Uterus (tissue), 4 donors: ENCODE measurements around the gene SNRNP40. TPM values are rescaled to one million over a fixed set of nuclear protein-coding genes. Genes with fewer than 3 reads are reported as not detected.

Experiments
- DNase-seq, 2 donors: peaks; one replicate each; pipeline ENCODE4 v3.0.0-alpha.2; 2019 to 2020
- H3K27ac ChIP-seq, 2 donors: fragments of 200-600 bp; sonication (generic); 1 replicate in 1 of 2; 2 replicates in 1 of 2; pipeline ENCODE4 v1.5.1; 2016 to 2018
- H3K27me3 ChIP-seq, 2 donors: fragments of 200-600 bp; sonication (generic); one replicate each; pipeline ENCODE4 v1.5.1; 2018 to 2019; ENCODE audit warnings: control low read depth in 1 of 2
- H3K36me3 ChIP-seq, 2 donors: fragments of 200-600 bp; sonication (generic); one replicate each; pipeline ENCODE4 v1.5.1; 2019; ENCODE audit warnings: control low read depth in 1 of 2
- H3K4me1 ChIP-seq, 2 donors: fragments of 200-600 bp; sonication (generic); one replicate each; pipeline ENCODE4 v1.5.1; 2018 to 2019; ENCODE audit warnings: control low read depth in 1 of 2
- H3K4me3 ChIP-seq, 2 donors: fragments of 200-600 bp; sonication (generic); 1 replicate in 1 of 2; 2 replicates in 1 of 2; pipeline ENCODE4 v1.5.1; 2018 to 2019; ENCODE audit warnings: mild to moderate bottlenecking in 1 of 2
- H3K9me3 ChIP-seq, 2 donors: fragments of 200-600 bp; sonication (generic); one replicate each; pipeline ENCODE4 v1.5.1; 2019; ENCODE audit warnings: control low read depth in 1 of 2
- CTCF ChIP-seq, 4 experiments: fragments of 200-600 bp in 2 of 4; fragments of 450-650 bp in 2 of 4; sonication (generic) in 2 of 4; IDR thresholded peaks; one replicate each; pipeline ENCODE4 v1.5.1; 2016 to 2019; ENCODE audit warnings: antibody characterized with exemption in 4 of 4, mild to moderate bottlenecking in 2 of 4, moderate library complexity in 1 of 4
- POLR2A ChIP-seq, 2 donors: fragments of 450-650 bp; IDR thresholded peaks; one replicate each; pipeline ENCODE4 v1.6.1; 2016; ENCODE audit warnings: antibody characterized with exemption in 2 of 2, mild to moderate bottlenecking in 1 of 2, moderate library complexity in 1 of 2
- intact Hi-C: fragments of 100-400 bp; cut with DNase I; formaldehyde crosslinking; loops from one replicate; pipeline ENCODE4 v1.15.1; 2023; ENCODE audit warnings: low total_unique reads
- total RNA-seq, 4 donors: library from RNA; depleted of rRNA in 3 of 4; stranded (reverse); fragments of >200 nt in 3 of 4; gene quantifications; one replicate each; pipeline versions ENCODE4 v1.1.0 to v1.2.4, GENCODE V29; 2014 to 2023
- donor health status: DM: yes; HTN: yes; CAD: no.

The SNRNP40 gene
- total RNA-seq, 4 donors from 2014 or later, result 35.1 to 99.5 (median 58.5) TPM

GRCh38 chr1:31315902-31316301 lies 19.3 kb upstream of the SNRNP40 start:
- H3K9me3 ChIP-seq, result no peaks in the 10 kb centered on the region
- H3K27ac ChIP-seq, result no peak overlapping the region
- H3K27me3 ChIP-seq, result no peaks in the 10 kb centered on the region
- no peaks in the 10 kb centered on the region for H3K36me3 ChIP-seq
- no peak for TF ChIP-seq CTCF (IDR thresholded peaks at IDR 0.05)
- no peak for TF ChIP-seq POLR2A (IDR thresholded peaks at IDR 0.05)
- H3K4me3 ChIP-seq, result no peak overlapping the region
- no peak for DNase-seq
- intact Hi-C loops, result no loop called here
- no peaks in the 10 kb centered on the region for H3K4me1 ChIP-seq

- Histone ChIP-seq H3K4me3 (no peak overlapping the region), H3K9me3 (no peaks in the 10 kb centered on the region), H3K27me3 (no peaks in the 10 kb centered on the region), H3K36me3 (no peaks in the 10 kb centered on the region), H3K27ac (no peak overlapping the region), H3K4me1 (no peaks in the 10 kb centered on the region)
- no peak for DNase-seq
- no peak for TF ChIP-seq POLR2A (IDR thresholded peaks at IDR 0.05)
- no peak for TF ChIP-seq CTCF (IDR thresholded peaks at IDR 0.05)
- intact Hi-C loops, result no loop called here
These were observed 13.6 kb upstream of the SNRNP40 start for GRCh38 chr1:31310198-31310597.

GRCh38 chr1:31308036-31308435 lies 11.4 kb upstream of the SNRNP40 start:
- Histone ChIP-seq H3K4me3 (no peak overlapping the region), H3K4me1 (no peaks in the 10 kb centered on the region), H3K36me3 (no peaks in the 10 kb centered on the region), H3K27me3 (no peaks in the 10 kb centered on the region), H3K27ac (no peak overlapping the region), H3K9me3 (no peaks in the 10 kb centered on the region)
- no peak for TF ChIP-seq CTCF (IDR thresholded peaks at IDR 0.05)
- TF ChIP-seq POLR2A (IDR thresholded peaks at IDR 0.05), result no peak
- DNase-seq, result no peak
- intact Hi-C loops, result no loop called here

GRCh38 chr1:31306278-31306677 lies 9.7 kb upstream of the SNRNP40 start:
- no peaks in the 10 kb centered on the region for H3K36me3 ChIP-seq
- no peaks in the 10 kb centered on the region for H3K9me3 ChIP-seq
- H3K27me3 ChIP-seq, result no peaks in the 10 kb centered on the region
- TF ChIP-seq CTCF (IDR thresholded peaks at IDR 0.05) (no peak), POLR2A (IDR thresholded peaks at IDR 0.05) (no peak)
- DNase-seq, result no peak
- H3K4me1 ChIP-seq, result no peaks in the 10 kb centered on the region
- H3K4me3 ChIP-seq, result no peak overlapping the region
- intact Hi-C loops, result no loop called here
- H3K27ac ChIP-seq, result no peak overlapping the region

GRCh38 chr1:31302709-31303441 lies 6.3 kb upstream of the SNRNP40 start:
- intact Hi-C loops, result no loop called here

More at GRCh38 chr1:31302709-31303441, 6.3 kb upstream of the SNRNP40 start:
- DNase-seq, result no peak
- H3K27ac ChIP-seq, result no peak overlapping the region
- H3K36me3 ChIP-seq, result no peaks in the 10 kb centered on the region
- TF ChIP-seq POLR2A (IDR thresholded peaks at IDR 0.05) (no peak), CTCF (IDR thresholded peaks at IDR 0.05) (no peak)
- H3K4me3 ChIP-seq, result no peak overlapping the region
- peaks cover 0 to 2% of the 10 kb centered on the region in 2 donors for H3K4me1 ChIP-seq
- no peaks in the 10 kb centered on the region for H3K9me3 ChIP-seq
- H3K27me3 ChIP-seq, result no peaks in the 10 kb centered on the region
